Measurements from ENCODE around the gene CLCN7. TPM values are rescaled to one million over a fixed set of nuclear protein-coding genes. Genes with fewer than 3 reads are reported as not detected.
"Not testable (repeated sequence)": the region's sequence is repeated elsewhere in the genome, so short reads cannot be mapped to it uniquely, and the experiment has no call there.

Gene CLCN7
- polyA plus RNA-seq, 1 donor from 2014 or later = 40.9 TPM

DNA sequence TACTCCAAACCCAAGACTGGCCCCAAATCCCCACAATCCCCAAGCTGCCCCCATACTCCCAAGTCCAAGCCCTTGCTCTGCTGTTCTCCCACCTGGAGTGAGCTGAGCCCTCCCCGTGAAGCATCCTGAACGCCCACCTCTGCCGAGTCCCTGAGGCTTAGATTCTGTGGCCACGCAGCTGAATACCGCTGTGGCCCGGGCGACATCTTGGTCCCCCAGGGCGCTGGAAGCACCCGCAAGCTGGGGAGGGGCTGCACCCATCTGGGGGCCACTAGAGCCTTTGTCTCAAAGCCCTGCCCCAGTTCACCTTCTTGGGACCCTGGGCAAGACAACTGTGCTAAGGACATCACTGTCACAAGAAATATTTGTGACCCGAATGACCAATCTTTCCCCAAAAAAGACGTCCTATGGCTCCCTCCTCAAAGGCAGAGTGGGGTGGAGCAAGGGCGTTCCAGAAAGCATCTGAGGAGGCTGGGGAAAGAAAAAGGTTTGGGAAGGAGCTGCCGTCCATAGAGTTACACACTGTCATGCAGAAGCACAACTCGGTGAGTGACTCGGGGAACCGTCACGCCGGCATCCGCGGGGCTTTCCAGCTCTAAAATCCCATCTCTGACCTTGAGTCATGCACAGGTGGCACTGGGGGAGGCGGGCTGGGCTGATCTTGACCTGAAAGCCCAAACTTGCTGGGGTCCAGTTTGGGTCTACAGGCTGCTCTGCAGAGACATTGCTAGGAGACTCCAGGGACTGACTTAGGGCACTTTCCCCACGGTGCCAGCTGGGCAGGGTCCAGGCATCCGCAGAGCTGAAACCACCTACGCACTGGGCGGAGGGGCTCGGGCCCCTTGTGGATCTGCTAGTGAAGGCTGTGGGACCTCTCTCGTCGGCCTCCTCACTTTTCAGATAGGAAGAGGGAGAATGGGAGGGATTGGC is 7.3 kb upstream of the CLCN7 start (continued):
- no peak for TF ChIP-seq EZH2 (IDR thresholded peaks at IDR 0.05; ENCODE audit: borderline replicate concordance, insufficient read depth, low read length, poor library complexity, severe bottlenecking)
- TF ChIP-seq POLR2AphosphoS5 (IDR thresholded peaks at IDR 0.05) = no peak
- TF ChIP-seq MXI1 (conservative IDR thresholded peaks at IDR 0.05; ENCODE audit: poor library complexity, severe bottlenecking) = no peak

DNA sequence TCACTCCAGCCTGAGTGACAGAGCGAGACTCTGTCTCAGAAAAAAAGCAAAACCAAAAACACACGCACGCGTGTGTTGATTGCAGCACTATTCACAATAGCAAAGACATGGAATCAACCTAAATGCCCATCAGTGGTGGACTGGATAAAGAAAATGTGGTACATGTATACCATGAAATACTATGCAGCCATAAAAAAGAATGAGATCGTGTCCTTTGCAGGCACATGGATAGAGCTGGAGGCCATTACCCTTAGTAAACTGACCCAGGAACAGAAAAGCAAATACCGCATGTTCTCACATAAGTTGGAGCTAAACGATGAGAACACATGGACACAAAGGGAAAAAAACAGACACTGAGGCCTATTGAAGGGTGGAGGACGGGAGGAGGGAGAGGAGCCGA is 4.1 kb upstream of the CLCN7 start:
- not testable (repeated sequence) for H3K9me3 ChIP-seq (ENCODE audit: low read length); H3F3A ChIP-seq (ENCODE audit: insufficient read depth, low read length, poor library complexity, severe bottlenecking); H3K27me3 ChIP-seq (ENCODE audit: insufficient read depth, low read depth, low read length); H3K79me2 ChIP-seq (replicated peaks; ENCODE audit: insufficient read depth, low read length); H3K4me3 ChIP-seq (ENCODE audit: low read length); H2AFZ ChIP-seq (ENCODE audit: low read depth, low read length); H3K9ac ChIP-seq (ENCODE audit: low read length); H3K4me2 ChIP-seq (ENCODE audit: low read length); H4K20me1 ChIP-seq (ENCODE audit: insufficient read depth); H3K27ac ChIP-seq (ENCODE audit: low read length); H3K9me2 ChIP-seq (ENCODE audit: insufficient read depth, low read length); H3K36me3 ChIP-seq (ENCODE audit: insufficient read depth, low read length)

DNA sequence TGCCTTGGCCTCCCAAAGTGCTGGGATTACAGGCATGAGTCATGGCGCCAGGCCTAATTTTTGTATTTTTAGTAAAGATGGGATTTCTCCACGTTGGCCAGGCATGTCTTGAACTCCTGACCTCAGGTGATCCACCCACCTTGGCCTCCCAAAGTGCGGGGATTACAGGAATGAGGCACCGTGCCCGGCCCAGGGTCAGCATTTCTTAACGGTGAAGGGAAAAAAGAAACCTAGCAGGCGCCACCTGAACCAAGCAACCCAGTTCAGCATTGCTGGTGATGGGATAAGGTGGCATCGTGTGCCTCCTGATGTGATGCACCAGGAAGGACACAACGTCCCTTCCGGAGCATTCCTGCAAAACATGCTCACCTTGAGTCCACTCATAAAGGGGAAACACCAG is 2.2 kb upstream of the CLCN7 start:
- H3K4me3 ChIP-seq (ENCODE audit: low read length) = no peak overlapping the region
- H3K9me2 ChIP-seq (ENCODE audit: insufficient read depth, low read length) = no peaks in the 10 kb centered on the region
- no peaks in the 10 kb centered on the region for H4K20me1 ChIP-seq (ENCODE audit: insufficient read depth)
- TF ChIP-seq, protein P1, sequence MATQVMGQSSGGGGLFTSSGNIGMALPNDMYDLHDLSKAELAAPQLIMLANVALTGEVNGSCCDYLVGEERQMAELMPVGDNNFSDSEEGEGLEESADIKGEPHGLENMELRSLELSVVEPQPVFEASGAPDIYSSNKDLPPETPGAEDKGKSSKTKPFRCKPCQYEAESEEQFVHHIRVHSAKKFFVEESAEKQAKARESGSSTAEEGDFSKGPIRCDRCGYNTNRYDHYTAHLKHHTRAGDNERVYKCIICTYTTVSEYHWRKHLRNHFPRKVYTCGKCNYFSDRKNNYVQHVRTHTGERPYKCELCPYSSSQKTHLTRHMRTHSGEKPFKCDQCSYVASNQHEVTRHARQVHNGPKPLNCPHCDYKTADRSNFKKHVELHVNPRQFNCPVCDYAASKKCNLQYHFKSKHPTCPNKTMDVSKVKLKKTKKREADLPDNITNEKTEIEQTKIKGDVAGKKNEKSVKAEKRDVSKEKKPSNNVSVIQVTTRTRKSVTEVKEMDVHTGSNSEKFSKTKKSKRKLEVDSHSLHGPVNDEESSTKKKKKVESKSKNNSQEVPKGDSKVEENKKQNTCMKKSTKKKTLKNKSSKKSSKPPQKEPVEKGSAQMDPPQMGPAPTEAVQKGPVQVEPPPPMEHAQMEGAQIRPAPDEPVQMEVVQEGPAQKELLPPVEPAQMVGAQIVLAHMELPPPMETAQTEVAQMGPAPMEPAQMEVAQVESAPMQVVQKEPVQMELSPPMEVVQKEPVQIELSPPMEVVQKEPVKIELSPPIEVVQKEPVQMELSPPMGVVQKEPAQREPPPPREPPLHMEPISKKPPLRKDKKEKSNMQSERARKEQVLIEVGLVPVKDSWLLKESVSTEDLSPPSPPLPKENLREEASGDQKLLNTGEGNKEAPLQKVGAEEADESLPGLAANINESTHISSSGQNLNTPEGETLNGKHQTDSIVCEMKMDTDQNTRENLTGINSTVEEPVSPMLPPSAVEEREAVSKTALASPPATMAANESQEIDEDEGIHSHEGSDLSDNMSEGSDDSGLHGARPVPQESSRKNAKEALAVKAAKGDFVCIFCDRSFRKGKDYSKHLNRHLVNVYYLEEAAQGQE (IDR thresholded peaks at IDR 0.05; ENCODE audit: borderline replicate concordance) = no peak
- TF ChIP-seq POLR2AphosphoS5 (IDR thresholded peaks at IDR 0.05) (no peak), TAF1 (IDR thresholded peaks at IDR 0.05; ENCODE audit: low read depth) (no peak), RAD21 (conservative IDR thresholded peaks at IDR 0.05) (no peak), MXI1 (conservative IDR thresholded peaks at IDR 0.05; ENCODE audit: poor library complexity, severe bottlenecking) (no peak), SMC3 (conservative IDR thresholded peaks at IDR 0.05; ENCODE audit: poor library complexity) (no peak), EZH2 (IDR thresholded peaks at IDR 0.05; ENCODE audit: borderline replicate concordance, insufficient read depth, low read length, poor library complexity, severe bottlenecking) (no peak), EP300 (conservative IDR thresholded peaks at IDR 0.05; ENCODE audit: poor library complexity, severe bottlenecking) (no peak)
- TF ChIP-seq, protein P2, sequence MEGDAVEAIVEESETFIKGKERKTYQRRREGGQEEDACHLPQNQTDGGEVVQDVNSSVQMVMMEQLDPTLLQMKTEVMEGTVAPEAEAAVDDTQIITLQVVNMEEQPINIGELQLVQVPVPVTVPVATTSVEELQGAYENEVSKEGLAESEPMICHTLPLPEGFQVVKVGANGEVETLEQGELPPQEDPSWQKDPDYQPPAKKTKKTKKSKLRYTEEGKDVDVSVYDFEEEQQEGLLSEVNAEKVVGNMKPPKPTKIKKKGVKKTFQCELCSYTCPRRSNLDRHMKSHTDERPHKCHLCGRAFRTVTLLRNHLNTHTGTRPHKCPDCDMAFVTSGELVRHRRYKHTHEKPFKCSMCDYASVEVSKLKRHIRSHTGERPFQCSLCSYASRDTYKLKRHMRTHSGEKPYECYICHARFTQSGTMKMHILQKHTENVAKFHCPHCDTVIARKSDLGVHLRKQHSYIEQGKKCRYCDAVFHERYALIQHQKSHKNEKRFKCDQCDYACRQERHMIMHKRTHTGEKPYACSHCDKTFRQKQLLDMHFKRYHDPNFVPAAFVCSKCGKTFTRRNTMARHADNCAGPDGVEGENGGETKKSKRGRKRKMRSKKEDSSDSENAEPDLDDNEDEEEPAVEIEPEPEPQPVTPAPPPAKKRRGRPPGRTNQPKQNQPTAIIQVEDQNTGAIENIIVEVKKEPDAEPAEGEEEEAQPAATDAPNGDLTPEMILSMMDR (IDR thresholded peaks at IDR 0.05; ENCODE audit: poor library complexity, severe bottlenecking) = no peak
- H3K27me3 ChIP-seq (ENCODE audit: insufficient read depth, low read depth, low read length) = no peaks in the 10 kb centered on the region
- no peak overlapping the region for H2AFZ ChIP-seq (ENCODE audit: low read depth, low read length)
- H3K27ac ChIP-seq (ENCODE audit: low read length) = no peak overlapping the region
- no peaks in the 10 kb centered on the region for H3K36me3 ChIP-seq (ENCODE audit: insufficient read depth, low read length)
- H3K9ac ChIP-seq (ENCODE audit: low read length) = no peak overlapping the region
- H3F3A ChIP-seq (ENCODE audit: insufficient read depth, low read length, poor library complexity, severe bottlenecking) = no peaks in the 10 kb centered on the region
- H3K9me3 ChIP-seq (ENCODE audit: low read length) = no peaks in the 10 kb centered on the region
- peaks cover 17% of the 10 kb centered on the region for H3K79me2 ChIP-seq (replicated peaks; ENCODE audit: insufficient read depth, low read length)
- H3K4me2 ChIP-seq (ENCODE audit: low read length) = no peak overlapping the region
